H1 (cell line): ENCODE results near the gene GLYR1. TPM values are rescaled to one million over a fixed set of nuclear protein-coding genes. Genes with fewer than 3 reads are reported as not detected.

ENCODE experiments used
- CTCF ChIA-PET: fragments of 300-600 bp; sonication (Branson Sonifier 250); formaldehyde crosslinking; loops from one replicate; lab custom pipeline; 2021; ENCODE audit not compliant: partially characterized antibody; lab: Charles Lee
- POLR2A ChIA-PET: fragments of 300-600 bp; sonication (Branson Sonifier 250); formaldehyde crosslinking; loops from one replicate; lab custom pipeline; 2021; ENCODE audit warnings: inconsistent platforms; ENCODE audit not compliant: partially characterized antibody; lab: Charles Lee
- DNase-seq, 2 experiments: peaks; one replicate each; pipeline versions ENCODE4 v3.0.0 to v3.0.0-alpha.2; 2010 to 2022; ENCODE audit warnings: low spot score in 2 of 2, low read depth in 1 of 2, mixed read lengths in 1 of 2
- FAIRE-seq: peaks from 2 replicates; lab custom pipeline; 2011; peaks lifted over from hg19 to GRCh38; lab: Jason Lieb, UNC
- H2AFZ ChIP-seq: 2 replicates; pipeline ENCODE4 v1.8.1; 2012; ENCODE audit warnings: low read length, inconsistent platforms
- H2AK5ac ChIP-seq: 2 replicates; pipeline ENCODE4 v1.6.1; 2013; ENCODE audit warnings: low read depth, low read length
- H2BK120ac ChIP-seq: replicated peaks from 2 replicates; pipeline ENCODE3; 2013; ENCODE audit warnings: low read depth, low read length, inconsistent platforms
- H2BK12ac ChIP-seq: 2 replicates; pipeline ENCODE4 v1.6.1; 2013; ENCODE audit warnings: low read depth, low read length
- H2BK15ac ChIP-seq: 2 replicates; pipeline ENCODE4 v1.6.1; 2013; ENCODE audit warnings: low read length
- H2BK20ac ChIP-seq: 2 replicates; pipeline ENCODE4 v1.6.1; 2013; ENCODE audit warnings: low read length
- H2BK5ac ChIP-seq: 2 replicates; pipeline ENCODE4 v1.6.1; 2013; ENCODE audit warnings: low read depth, low read length
- H3K14ac ChIP-seq: 2 replicates; pipeline ENCODE4 v1.6.1; 2013; ENCODE audit warnings: inconsistent platforms; ENCODE audit not compliant: insufficient read length
- H3K18ac ChIP-seq: 2 replicates; pipeline ENCODE4 v1.6.1; 2013; ENCODE audit warnings: low read length; ENCODE audit errors: extremely low read depth
- H3K23ac ChIP-seq: 2 replicates; pipeline ENCODE4 v1.6.1; 2013; ENCODE audit warnings: inconsistent platforms; ENCODE audit not compliant: insufficient read length
- H3K23me2 ChIP-seq: 2 replicates; pipeline ENCODE4 v1.6.1; 2013; ENCODE audit warnings: low read depth, low read length
- H3K27ac ChIP-seq: 2 replicates; pipeline ENCODE4 v1.6.1; 2011; ENCODE audit warnings: low read depth, low read length, inconsistent platforms
- H3K27me3 ChIP-seq, 4 experiments: replicated peaks in 1 of 4; 1 replicate in 1 of 4; 2 replicates in 3 of 4; pipeline versions ENCODE4 v1.6.1 to v1.8.1; 2011 to 2013; ENCODE audit warnings: low read length in 3 of 4, mild to moderate bottlenecking in 3 of 4, inconsistent platforms in 2 of 4, mixed read lengths in 2 of 4, moderate library complexity in 1 of 4; ENCODE audit not compliant: control insufficient read depth in 3 of 4, insufficient read depth in 3 of 4; ENCODE audit errors: extremely low read depth in 1 of 4
- H3K36me3 ChIP-seq, 4 experiments: 2 replicates each; pipeline versions ENCODE4 v1.6.1 to v1.8.1; 2011 to 2013; ENCODE audit warnings: mild to moderate bottlenecking in 4 of 4, low read length in 3 of 4, moderate library complexity in 2 of 4, control low read depth in 1 of 4, inconsistent platforms in 1 of 4; ENCODE audit not compliant: insufficient read depth in 4 of 4, control insufficient read depth in 2 of 4
- H3K4ac ChIP-seq: replicated peaks from 2 replicates; pipeline ENCODE3; 2013; ENCODE audit warnings: low read length, low read depth, mixed read lengths, inconsistent platforms; ENCODE audit not compliant: insufficient read length
- H3K4me1 ChIP-seq, 4 experiments: replicated peaks in 1 of 4; 1 replicate in 1 of 4; 2 replicates in 3 of 4; pipeline versions ENCODE4 v1.6.1 to v1.8.1; 2011 to 2013; ENCODE audit warnings: low read length in 3 of 4, inconsistent platforms in 2 of 4, mixed read lengths in 1 of 4; ENCODE audit not compliant: insufficient read depth in 4 of 4, control insufficient read depth in 3 of 4
- H3K4me2 ChIP-seq, 2 experiments: 2 replicates each; pipeline versions ENCODE4 v1.6.1 to v1.8.1; 2011 to 2013; ENCODE audit warnings: low read depth in 2 of 2, low read length in 2 of 2, control low read depth in 1 of 2, inconsistent platforms in 1 of 2, mild to moderate bottlenecking in 1 of 2; ENCODE audit not compliant: insufficient read depth in 1 of 2
- H3K4me3 ChIP-seq, 4 experiments: fragments of 200-600, 300-600 bp in 1 of 4; sonication (generic), shearing (Covaris generic), sonication (Bioruptor Twin) in 1 of 4; 2 replicates each; pipeline versions ENCODE4 v1.5.1 to v1.8.1; 2011 to 2016; ENCODE audit warnings: low read length in 4 of 4, low read depth in 3 of 4, control low read depth in 2 of 4, inconsistent platforms in 2 of 4, mild to moderate bottlenecking in 2 of 4, mixed read lengths in 1 of 4, moderate library complexity in 1 of 4; ENCODE audit not compliant: insufficient read depth in 2 of 4; ENCODE audit errors: extremely low read depth in 1 of 4
- H3K56ac ChIP-seq: replicated peaks from 2 replicates; pipeline ENCODE3; 2013; ENCODE audit warnings: low read depth, mild to moderate bottlenecking, mixed read lengths, low read length, inconsistent platforms; ENCODE audit not compliant: insufficient read length
- H3K79me1 ChIP-seq: 2 replicates; pipeline ENCODE4 v1.6.1; 2013; ENCODE audit warnings: low read depth, low read length, control low read depth
- H3K79me2 ChIP-seq, 2 experiments: 2 replicates each; pipeline versions ENCODE4 v1.6.1 to v1.8.1; 2012 to 2013; ENCODE audit warnings: low read length in 2 of 2, mild to moderate bottlenecking in 2 of 2, inconsistent platforms in 1 of 2; ENCODE audit not compliant: insufficient read depth in 2 of 2, control insufficient read depth in 1 of 2
- H3K9ac ChIP-seq, 4 experiments: replicated peaks in 1 of 4; 1 replicate in 1 of 4; 2 replicates in 3 of 4; pipeline versions ENCODE4 v1.6.1 to v1.8.1; 2011 to 2013; ENCODE audit warnings: low read depth in 3 of 4, low read length in 3 of 4, control low read depth in 2 of 4, mild to moderate bottlenecking in 2 of 4, moderate library complexity in 2 of 4, inconsistent platforms in 1 of 4; ENCODE audit errors: extremely low read depth in 1 of 4
- H3K9me3 ChIP-seq, 2 experiments: 2 replicates each; pipeline versions ENCODE4 v1.6.1 to v1.8.1; 2012 to 2013; ENCODE audit warnings: mild to moderate bottlenecking in 2 of 2, moderate library complexity in 2 of 2, control low read depth in 1 of 2, inconsistent platforms in 1 of 2, low read depth in 1 of 2, low read length in 1 of 2, mixed read lengths in 1 of 2; ENCODE audit not compliant: insufficient read depth in 2 of 2
- H4K20me1 ChIP-seq, 2 experiments: replicated peaks in 1 of 2; 2 replicates each; pipeline versions ENCODE3 to v1.8.1; 2011 to 2013; ENCODE audit warnings: inconsistent platforms in 2 of 2, low read length in 2 of 2, mild to moderate bottlenecking in 1 of 2; ENCODE audit not compliant: insufficient read depth in 2 of 2, control insufficient read depth in 1 of 2
- H4K5ac ChIP-seq: 2 replicates; pipeline ENCODE4 v1.6.1; 2013; ENCODE audit warnings: low read length, low read depth, mixed read lengths, inconsistent platforms; ENCODE audit not compliant: insufficient read length
- H4K8ac ChIP-seq: 2 replicates; pipeline ENCODE4 v1.8.0; 2013; ENCODE audit warnings: mild to moderate bottlenecking, moderate library complexity, low read length, inconsistent platforms; ENCODE audit not compliant: insufficient read depth; ENCODE audit errors: extremely low read depth
- H4K91ac ChIP-seq: replicated peaks from 2 replicates; pipeline ENCODE3; 2013; ENCODE audit warnings: low read length, mixed read lengths, inconsistent platforms; ENCODE audit not compliant: insufficient read length
- BCL11A ChIP-seq, 2 experiments: IDR thresholded peaks; one replicate each; pipeline ENCODE4 v1.6.1; 2011; ENCODE audit warnings: low read depth in 2 of 2, low read length in 2 of 2, mild to moderate bottlenecking in 2 of 2
- GABPA ChIP-seq: IDR thresholded peaks from 2 replicates; pipeline ENCODE4 v1.6.1; 2011; ENCODE audit warnings: mild to moderate bottlenecking, low read length, moderate library complexity, borderline replicate concordance; ENCODE audit not compliant: insufficient read depth
- HDAC6 ChIP-seq: IDR thresholded peaks from one replicate; pipeline ENCODE4 v1.7.1; 2012; ENCODE audit warnings: low read depth, mild to moderate bottlenecking, inconsistent platforms, low read length, moderate library complexity
- KDM5A ChIP-seq: fragments of 200-600 bp; IDR thresholded peaks from 2 replicates; pipeline ENCODE4 v1.7.1; 2012; ENCODE audit warnings: mild to moderate bottlenecking, low read length, inconsistent platforms, mixed read lengths
- NRF1 ChIP-seq: IDR thresholded peaks from 2 replicates; pipeline ENCODE4 v1.6.1; 2011; ENCODE audit warnings: mild to moderate bottlenecking, low read depth, low read length, improper control_type of control experiment
- RXRA ChIP-seq: IDR thresholded peaks from 2 replicates; pipeline ENCODE4 v1.6.1; 2011; ENCODE audit warnings: low read depth, mild to moderate bottlenecking, low read length, moderate library complexity; ENCODE audit not compliant: insufficient read depth
- TEAD4 ChIP-seq: IDR thresholded peaks from 2 replicates; pipeline ENCODE4 v1.6.1; 2012; ENCODE audit warnings: low read depth, low read length, inconsistent platforms, mixed read lengths
- WGBS, 2 experiments: shearing (Covaris generic) in 1 of 2; methylation state at CpG; one replicate each; pipeline versions ENCODE4 v1.1.6 to v1.1.7; 2013 to 2015; ENCODE audit warnings: low lambda C conversion rate in 2 of 2, mixed read lengths in 2 of 2, inconsistent platforms in 1 of 2, low coverage in 1 of 2, missing lambda C conversion rate in 1 of 2; ENCODE audit not compliant: insufficient replicate concordance in 2 of 2, insufficient coverage in 1 of 2, insufficient read length in 1 of 2; ENCODE audit errors: extremely low coverage in 1 of 2, missing lambda C conversion rate in 1 of 2; 5-methylcytosine and 5-hydroxymethylcytosine counted together
- polyA plus RNA-seq, 7 experiments: library from polyadenylated mRNA; depleted of rRNA in 3 of 7; stranded (reverse) in 5 of 7; unstranded in 2 of 7; fragments of >200 nt in 5 of 7; fragments of 200-250 nt in 2 of 7; gene quantifications; 1 replicate in 5 of 7; 2 replicates in 1 of 7; 4 replicates in 1 of 7; pipeline versions ENCODE4 v1.2.1 to v1.2.3, GENCODE V29; 2011 to 2013; ENCODE audit warnings: missing spikeins in 2 of 7, mixed read lengths in 2 of 7
- total RNA-seq: library from RNA; stranded (reverse); fragmentation: NEBNext Ultra II Directional; extraction: Animal tissue kit (Norgen Biotek cat#: 25700); gene quantifications from 2 replicates; pipeline ENCODE4 v1.2.1, GENCODE V29; 2021
- TF ChIP-seq, protein P1 (sequence below): IDR thresholded peaks from 2 replicates; pipeline ENCODE4 v1.6.1; 2011; ENCODE audit warnings: low read depth, mild to moderate bottlenecking, low read length; ENCODE audit not compliant: insufficient read depth

Gene GLYR1
- total and polyA plus RNA-seq, 2 of the 8 experiments (the other 6 are each of a cell fraction or from before 2014, with no cell fraction given) = 50.2 to 115 TPM

DNA sequence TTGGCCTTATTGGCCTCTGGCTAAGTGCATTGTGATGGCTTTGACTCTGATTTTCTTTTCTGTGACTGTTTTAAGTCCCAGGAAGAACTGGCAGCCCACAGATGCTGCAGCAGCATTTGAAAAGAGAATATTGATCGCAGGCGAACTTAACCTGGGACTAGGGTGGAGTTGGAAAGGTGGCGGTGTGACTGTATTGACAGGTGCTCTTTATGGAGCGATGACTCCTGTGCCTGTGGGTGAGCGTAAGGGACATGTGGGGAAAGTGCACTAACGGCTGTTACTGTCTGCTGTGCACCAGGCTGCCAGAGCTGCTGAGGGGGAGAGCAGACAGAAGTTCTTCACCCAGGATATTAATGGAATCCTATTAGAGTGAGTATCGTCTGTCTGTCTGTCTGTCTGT, 21.4 kb upstream of the GLYR1 start:
- H3K4ac ChIP-seq = no peak overlapping the region
- POLR2A ChIA-PET = no interaction called here
- H3K18ac ChIP-seq = no peak overlapping the region
- H2AFZ ChIP-seq = no peak overlapping the region
- CTCF ChIA-PET = interaction anchor here (0.7 to 1.1 kb wide), 3 partner anchors 15 to 191 kb away, joined by 3 read pairs; no protein-coding TSS in a partner anchor
- no peak overlapping the region for H4K91ac ChIP-seq
- no peaks in the 10 kb centered on the region for H3K4me1 ChIP-seq
- peaks cover 16 to 38% (median 31%) of the 10 kb centered on the region in 4 experiments; a peak in 7 of 8 replicates for H3K36me3 ChIP-seq
- H3K9ac ChIP-seq = no peak overlapping the region
- no peak overlapping the region for H4K5ac ChIP-seq
- no peaks in the 10 kb centered on the region for H3K9me3 ChIP-seq
- no peak overlapping the region for H3K23ac ChIP-seq
- 97% methylated on average over 7 of the region's 7 CpGs; no CpG with 5 or more reads in 1 of the 2 experiments for WGBS, 2 experiments
- peaks cover 4 to 48% of the 10 kb centered on the region in 2 experiments; a peak in 3 of 4 replicates for H3K79me2 ChIP-seq
- no peak overlapping the region for H3K4me2 ChIP-seq
- H4K8ac ChIP-seq = no peak overlapping the region
- H3K79me1 ChIP-seq = peaks cover 11% of the 10 kb centered on the region
- H2BK5ac ChIP-seq = no peak overlapping the region
- FAIRE-seq (no peak), DNase-seq (no peak)
- no peak overlapping the region for H2BK20ac ChIP-seq
- no peak overlapping the region for H2AK5ac ChIP-seq
- no peak overlapping the region for H3K4me3 ChIP-seq
- no peaks in the 10 kb centered on the region for H3K23me2 ChIP-seq
- H3K56ac ChIP-seq = no peak overlapping the region
- no peak overlapping the region for H3K14ac ChIP-seq
- H2BK12ac ChIP-seq = no peak overlapping the region
- H3K27me3 ChIP-seq = no peaks in the 10 kb centered on the region
- no peak overlapping the region for H2BK15ac ChIP-seq
- H3K27ac ChIP-seq = no peak overlapping the region
- TF ChIP-seq KDM5A = no peak
- TF ChIP-seq, protein P1, sequence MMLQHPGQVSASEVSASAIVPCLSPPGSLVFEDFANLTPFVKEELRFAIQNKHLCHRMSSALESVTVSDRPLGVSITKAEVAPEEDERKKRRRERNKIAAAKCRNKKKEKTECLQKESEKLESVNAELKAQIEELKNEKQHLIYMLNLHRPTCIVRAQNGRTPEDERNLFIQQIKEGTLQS = no peak
- TF ChIP-seq TEAD4 = no peak
- no peak for TF ChIP-seq NRF1
- no peak for TF ChIP-seq BCL11A (IDR thresholded peaks at IDR 0.05; ENCODE audit: low read depth in 2 of 2, low read length in 2 of 2)
- TF ChIP-seq HDAC6 = no peak
- TF ChIP-seq GABPA = no peak
- TF ChIP-seq RXRA = no peak
- no peak overlapping the region for H2BK120ac ChIP-seq
- H4K20me1 ChIP-seq = peaks cover 2 to 9% of the 10 kb centered on the region in 2 experiments
